Pancreas (tissue), 10 donors: ENCODE measurements around the gene ZBTB20. TPM values are rescaled to one million over a fixed set of nuclear protein-coding genes. Genes with fewer than 3 reads are reported as not detected.

Experiments used
- ATAC-seq, 4 donors: fragments of 200-7000 bp; cut with Tn5 transposase; one replicate each; pipeline versions ENCODE4 v1.8.0 to v1.9.1; 2020; ENCODE audit warnings: mild to moderate bottlenecking in 4 of 4, moderate library complexity in 4 of 4
- DNase-seq, 6 donors: peaks; one replicate each; pipeline ENCODE4 v3.0.0-alpha.2; 2020
- FAIRE-seq: peaks from 2 replicates; lab custom pipeline; 2012; peaks lifted over from hg19 to GRCh38; lab: Jason Lieb, UNC
- H3K27ac ChIP-seq, 4 donors: fragments of 200-600 bp; sonication (generic); 1 replicate in 3 of 4; 2 replicates in 1 of 4; pipeline versions ENCODE4 v1.5.0 to v1.8.0; 2020
- H3K27me3 ChIP-seq, 4 donors: fragments of 200-600 bp; one replicate each; pipeline ENCODE4 v1.8.0; 2021
- H3K36me3 ChIP-seq, 3 donors: fragments of 200-600 bp; sonication (generic) in 1 of 3; one replicate each; pipeline versions ENCODE4 v1.5.0 to v1.8.0; 2020 to 2021
- H3K4me1 ChIP-seq, 3 donors: fragments of 200-600 bp; one replicate each; pipeline ENCODE4 v1.8.0; 2021
- H3K4me3 ChIP-seq, 4 donors: fragments of 200-600 bp; sonication (generic) in 2 of 4; one replicate each; pipeline versions ENCODE4 v1.5.0 to v1.8.0; 2020 to 2021
- H3K9me3 ChIP-seq, 4 donors: fragments of 200-600 bp; one replicate each; pipeline ENCODE4 v1.8.0; 2021
- WGBS, 2 donors: extraction: QIAGEN DNeasy Blood & Tissue Kit; methylation state at CpG; one replicate each; pipeline ENCODE4 v1.1.7; 2013; 5-methylcytosine and 5-hydroxymethylcytosine counted together
- intact Hi-C, 3 donors: fragments of 100-400 bp; cut with DNase I; formaldehyde crosslinking; loops; one replicate each; pipeline versions ENCODE4 v1.11.1 to v1.14.2; 2022
- polyA plus RNA-seq, 2 donors: library from polyadenylated mRNA; stranded (reverse); fragments of 200-250 nt; gene quantifications; one replicate each; pipeline ENCODE4 v1.2.3, GENCODE V29; 2013
- total RNA-seq, 6 donors: library from RNA; stranded (reverse); fragmentation: NEBNext Ultra II Directional in 4 of 6; extraction: Animal tissue kit (Norgen Biotek cat#: 25700) in 4 of 6; gene quantifications; one replicate each; pipeline versions ENCODE4 v1.2.1 to v1.2.4, GENCODE V29; 2021 to 2023
- TF ChIP-seq, protein P1 (sequence below), 4 donors: fragments of 200-600 bp; sonication (generic) in 3 of 4; IDR thresholded peaks; one replicate each; pipeline versions ENCODE4 v1.5.0 to v1.8.0; 2021; ENCODE audit warnings: antibody characterized with exemption in 4 of 4
- donor health status: healthy with polysubstance abuse.
- donor health status: DM: no; HTN: no; CAD: no; lungs with moderate emphysema.
- donor health status: DM: no; HTN: no; CAD: no.
- donor health status: control.
- donor health status: control.
- donor health status: Bipolar disorder and iron deficiency.
- donor health status: DM: yes; HTN: yes; CAD: no.
- donor health status: DM: no; HTN: no; CAD: no.
- donor health status: DM: no; HTN: no; CAD: no.
- donor health status: DM: yes; HTN: yes; CAD: no.

Gene ZBTB20
- total and polyA plus RNA-seq, 8 donors: 1.3 to 81.5 (median 43.7) TPM

DNA sequence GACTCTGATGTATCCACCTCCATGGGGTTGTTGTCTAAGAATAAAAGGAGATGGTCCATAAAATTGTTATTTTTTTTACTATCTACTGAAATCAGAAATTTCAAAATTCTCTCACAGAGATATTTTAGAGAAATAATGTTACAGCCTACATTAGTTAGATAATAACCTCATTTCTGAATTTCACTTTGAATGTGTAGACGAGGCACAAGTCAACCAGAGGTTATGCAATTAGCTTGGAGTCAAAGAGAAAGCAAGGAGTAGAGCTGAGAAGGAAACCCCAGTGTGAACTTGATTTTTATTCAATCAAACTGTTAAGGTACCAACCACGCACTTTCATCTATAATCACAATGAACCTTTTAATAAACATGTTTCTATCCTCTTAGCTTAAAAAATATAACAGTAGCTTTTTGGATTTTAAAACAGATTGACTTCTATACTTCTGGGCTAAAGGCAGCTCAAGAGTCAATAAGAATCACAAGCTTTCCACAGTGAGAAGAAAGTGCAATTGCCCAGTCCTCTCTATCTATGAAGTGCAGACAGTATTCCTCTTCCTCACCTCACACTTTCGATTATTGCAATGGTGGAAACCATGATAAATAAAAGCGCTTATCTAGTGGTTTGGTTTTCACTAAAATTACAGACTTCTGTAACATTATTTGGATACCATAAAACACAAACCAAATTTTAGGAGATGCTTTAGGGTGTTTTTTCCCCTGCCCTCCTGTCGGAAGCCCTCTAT is 403.2 kb downstream of the ZBTB20 start:
- Histone ChIP-seq H3K4me1 (peaks cover 0 to 5% (median 3%) of the 10 kb centered on the region in 3 donors), H3K27me3 (no peaks in the 10 kb centered on the region), H3K27ac (peak overlapping the region in 1 of 4 donors; percentile 5), H3K36me3 (no peaks in the 10 kb centered on the region), H3K4me3 (peak overlapping the region in 1 of 4 donors; percentile 26), H3K9me3 (no peaks in the 10 kb centered on the region)
- intact Hi-C loops: no loop called here
- DNase-seq: no peak
- WGBS, 2 donors: 80% methylated on average over 5 of the region's 5 CpGs
- ATAC-seq: no peak
- TF ChIP-seq, protein P1, sequence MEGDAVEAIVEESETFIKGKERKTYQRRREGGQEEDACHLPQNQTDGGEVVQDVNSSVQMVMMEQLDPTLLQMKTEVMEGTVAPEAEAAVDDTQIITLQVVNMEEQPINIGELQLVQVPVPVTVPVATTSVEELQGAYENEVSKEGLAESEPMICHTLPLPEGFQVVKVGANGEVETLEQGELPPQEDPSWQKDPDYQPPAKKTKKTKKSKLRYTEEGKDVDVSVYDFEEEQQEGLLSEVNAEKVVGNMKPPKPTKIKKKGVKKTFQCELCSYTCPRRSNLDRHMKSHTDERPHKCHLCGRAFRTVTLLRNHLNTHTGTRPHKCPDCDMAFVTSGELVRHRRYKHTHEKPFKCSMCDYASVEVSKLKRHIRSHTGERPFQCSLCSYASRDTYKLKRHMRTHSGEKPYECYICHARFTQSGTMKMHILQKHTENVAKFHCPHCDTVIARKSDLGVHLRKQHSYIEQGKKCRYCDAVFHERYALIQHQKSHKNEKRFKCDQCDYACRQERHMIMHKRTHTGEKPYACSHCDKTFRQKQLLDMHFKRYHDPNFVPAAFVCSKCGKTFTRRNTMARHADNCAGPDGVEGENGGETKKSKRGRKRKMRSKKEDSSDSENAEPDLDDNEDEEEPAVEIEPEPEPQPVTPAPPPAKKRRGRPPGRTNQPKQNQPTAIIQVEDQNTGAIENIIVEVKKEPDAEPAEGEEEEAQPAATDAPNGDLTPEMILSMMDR (IDR thresholded peaks at IDR 0.05): no peak
- FAIRE-seq: no peak

DNA sequence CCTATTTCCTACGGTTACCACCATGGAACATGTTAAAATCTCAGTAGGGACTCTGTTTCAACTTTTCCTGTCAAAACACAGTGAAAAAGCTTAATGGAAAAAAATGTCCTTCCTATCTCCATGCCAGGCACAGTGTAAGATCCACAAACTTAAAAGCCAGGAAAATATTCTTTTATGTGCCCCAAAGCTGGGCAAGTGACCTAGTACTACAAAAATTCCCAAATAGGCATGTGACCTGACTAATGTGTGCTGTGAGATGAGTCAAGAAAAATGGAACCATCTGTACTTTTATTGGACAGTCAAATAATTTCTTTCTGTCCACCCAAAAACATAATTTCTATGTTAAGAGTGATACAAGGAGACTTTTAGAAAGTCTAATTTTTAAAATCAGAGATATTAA is 406.0 kb downstream of the ZBTB20 start:
- TF ChIP-seq, protein P1 (IDR thresholded peaks at IDR 0.05): no peak
- intact Hi-C loops: no loop called here
- FAIRE-seq (no peak), ATAC-seq (no peak), DNase-seq (no peak)
- Histone ChIP-seq H3K36me3 (no peaks in the 10 kb centered on the region), H3K4me3 (no peak overlapping the region), H3K27me3 (no peaks in the 10 kb centered on the region), H3K9me3 (no peaks in the 10 kb centered on the region), H3K27ac (no peak overlapping the region), H3K4me1 (peaks cover 5 to 16% (median 8%) of the 10 kb centered on the region in 3 donors)
- 91 to 93% methylated on average over 1 of the region's 1 CpG for WGBS, 2 donors

DNA sequence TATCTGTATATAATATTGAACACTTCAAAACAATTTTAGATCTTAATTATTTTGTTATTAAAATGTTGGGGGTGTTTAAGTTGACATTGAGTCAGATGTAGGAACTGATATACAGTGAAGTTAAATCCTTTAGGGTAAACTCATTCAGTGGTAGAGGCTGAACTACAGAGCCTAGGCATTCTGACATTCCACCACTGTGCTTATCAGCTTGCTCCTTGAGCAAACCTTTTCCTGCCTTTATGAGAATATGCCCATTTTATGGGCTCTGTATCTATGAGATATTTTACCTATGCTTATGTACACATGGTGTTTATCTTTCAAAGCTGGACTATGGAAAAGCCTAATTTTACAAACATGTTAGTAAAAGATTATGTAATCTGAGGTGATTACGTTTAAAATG is 407.5 kb downstream of the ZBTB20 start:
- no peak overlapping the region for H3K4me3 ChIP-seq
- H3K9me3 ChIP-seq: no peaks in the 10 kb centered on the region
- peaks cover 5 to 17% (median 8%) of the 10 kb centered on the region in 3 donors for H3K4me1 ChIP-seq
- FAIRE-seq (no peak), DNase-seq (no peak), ATAC-seq (no peak)
- intact Hi-C loops: no loop called here
- TF ChIP-seq, protein P1 (IDR thresholded peaks at IDR 0.05): no peak
- WGBS, 2 donors: 31 to 43% methylated on average over 1 of the region's 1 CpG
- H3K27ac ChIP-seq: no peak overlapping the region
- no peaks in the 10 kb centered on the region for H3K36me3 ChIP-seq
- no peaks in the 10 kb centered on the region for H3K27me3 ChIP-seq

DNA sequence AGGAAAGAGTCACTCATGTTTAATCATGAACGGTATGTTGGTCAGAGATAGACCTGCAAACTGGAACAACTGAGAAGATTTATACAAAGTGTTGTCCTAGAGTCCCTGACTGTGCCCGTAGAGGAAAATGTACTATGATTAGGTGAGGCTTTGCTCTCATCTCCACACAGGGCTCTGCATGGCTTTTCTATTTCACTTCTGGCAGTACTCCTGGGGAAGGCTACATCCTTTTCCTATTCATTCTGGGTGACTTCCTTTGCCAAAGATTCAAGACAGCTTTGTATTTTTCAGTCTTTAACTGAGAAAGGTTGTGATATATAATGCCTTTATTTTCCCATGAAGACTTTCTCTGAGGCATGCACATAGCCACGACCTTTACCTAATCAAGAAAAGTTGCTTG is 414.7 kb downstream of the ZBTB20 start:
- Histone ChIP-seq H3K27me3 (no peaks in the 10 kb centered on the region), H3K9me3 (no peaks in the 10 kb centered on the region), H3K4me1 (peaks cover 0 to 11% (median 5%) of the 10 kb centered on the region in 3 donors), H3K4me3 (no peak overlapping the region), H3K36me3 (no peaks in the 10 kb centered on the region), H3K27ac (no peak overlapping the region)
- TF ChIP-seq, protein P1 (IDR thresholded peaks at IDR 0.05): no peak
- DNase-seq (no peak), ATAC-seq (peak in 1 of 4 donors; percentile 37), FAIRE-seq (no peak)
- intact Hi-C loops: no loop called here
- 30 to 31% methylated on average over 3 of the region's 3 CpGs for WGBS, 2 donors

DNA sequence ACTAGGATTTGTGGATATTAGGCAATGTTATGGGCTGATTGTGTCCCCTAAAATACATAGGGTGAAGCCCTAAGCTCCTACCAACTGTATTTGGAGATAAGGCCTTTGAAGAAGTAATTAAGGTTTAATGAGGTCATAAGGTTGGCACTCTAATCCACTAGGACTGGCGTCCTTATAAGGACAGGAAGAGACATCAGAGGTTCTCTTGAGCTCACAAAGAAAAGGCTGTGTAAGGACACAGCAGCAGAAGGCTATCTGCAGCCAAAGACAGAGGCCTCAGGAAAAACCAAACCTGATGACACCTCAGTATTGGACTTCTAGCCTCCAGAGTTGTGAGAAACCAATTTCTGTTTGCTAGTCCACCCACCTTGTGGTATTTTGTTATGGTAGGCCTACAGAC is 416.7 kb downstream of the ZBTB20 start:
- H3K27me3 ChIP-seq: no peaks in the 10 kb centered on the region
- no peaks in the 10 kb centered on the region for H3K36me3 ChIP-seq
- H3K27ac ChIP-seq: no peak overlapping the region
- ATAC-seq: no peak
- H3K9me3 ChIP-seq: no peaks in the 10 kb centered on the region
- intact Hi-C loops: no loop called here
- TF ChIP-seq, protein P1 (IDR thresholded peaks at IDR 0.05): no peak
- H3K4me3 ChIP-seq: no peak overlapping the region
- H3K4me1 ChIP-seq: peaks cover 0 to 4% (median 0%) of the 10 kb centered on the region in 3 donors
- no peak for FAIRE-seq
- WGBS, 2 donors: 67 to 77% methylated on average over 1 of the region's 1 CpG
- DNase-seq: no peak
